ENCODE data around the gene ASB10. TPM values are rescaled to one million over a fixed set of nuclear protein-coding genes. Genes with fewer than 3 reads are reported as not detected.
A peak's percentile ranks its signal among the peaks of the same experiment; 100 is the strongest.

The ASB10 gene
- total and polyA plus RNA-seq, 2 of the 8 experiments (the other 6 are each of a cell fraction or from before 2014, with no cell fraction given): not detected

DNA sequence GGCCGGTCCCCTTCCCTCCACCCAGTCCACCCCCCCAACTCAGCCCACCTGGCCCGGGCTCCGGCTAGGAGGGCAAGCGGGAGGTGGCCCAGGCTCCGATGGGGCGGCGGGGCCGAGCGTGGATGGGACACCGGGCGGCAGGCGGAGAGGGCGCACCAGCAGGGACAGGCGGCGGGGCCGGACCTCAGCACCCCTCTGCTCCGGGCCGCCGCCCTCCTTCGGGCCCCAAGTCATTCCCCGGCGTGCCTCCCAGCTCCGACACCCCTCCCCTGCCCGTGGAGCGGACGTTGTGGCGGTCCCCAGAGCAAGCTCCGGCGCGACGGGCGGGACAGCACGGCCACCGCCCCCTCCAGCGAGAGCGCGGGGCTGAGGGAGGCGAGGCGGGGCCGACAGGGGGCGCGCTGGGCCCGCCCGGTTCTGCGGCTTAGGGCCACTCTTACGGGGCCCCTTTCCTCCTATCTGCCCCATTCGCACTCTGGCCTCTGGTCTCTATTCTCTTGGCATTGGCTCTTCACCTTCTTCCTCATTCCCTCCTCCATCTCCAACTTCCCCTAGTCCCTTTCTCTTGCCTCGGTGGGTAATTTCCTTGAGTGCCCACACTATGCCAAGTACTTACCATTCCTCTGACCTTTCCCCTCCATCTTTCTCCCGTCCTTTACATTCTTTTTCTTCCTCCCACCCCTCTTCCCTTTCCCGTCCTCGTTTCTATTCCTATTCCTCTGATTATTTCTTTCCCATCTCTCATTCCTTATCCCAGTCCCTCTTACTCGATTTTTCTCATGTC, 18.9 kb downstream of the ASB10 start:
- Histone ChIP-seq H2BK120ac (replicated peaks; ENCODE audit: low read depth, low read length) (no peak overlapping the region), H3K4ac (replicated peaks; ENCODE audit: insufficient read length, low read depth, low read length) (no peak overlapping the region), H4K8ac (ENCODE audit: extremely low read depth, insufficient read depth, low read length) (no peak overlapping the region), H2AK5ac (ENCODE audit: low read depth, low read length) (no peak overlapping the region), H2BK20ac (ENCODE audit: low read length) (no peak overlapping the region), H3K36me3 (ENCODE audit: control insufficient read depth in 2 of 4, insufficient read depth in 4 of 4, low read length in 3 of 4) (no peaks in the 10 kb centered on the region; a peak in 1 of 8 replicates), H2AFZ (ENCODE audit: low read length) (no peak overlapping the region), H2BK12ac (ENCODE audit: low read depth, low read length) (no peak overlapping the region), H3K23ac (ENCODE audit: insufficient read length) (no peak overlapping the region), H3K23me2 (ENCODE audit: low read depth, low read length) (peaks cover 4% of the 10 kb centered on the region; the same call in 1 of the 2 replicates), H3K9me3 (ENCODE audit: insufficient read depth in 2 of 2, low read depth in 1 of 2, low read length in 1 of 2) (no peaks in the 10 kb centered on the region; a peak in 1 of 4 replicates), H4K91ac (replicated peaks; ENCODE audit: insufficient read length, low read length) (no peak overlapping the region), H3K27ac (ENCODE audit: low read depth, low read length) (no peak overlapping the region), H3K4me3 (ENCODE audit: extremely low read depth in 1 of 4, insufficient read depth in 2 of 4, low read depth in 3 of 4, low read length in 4 of 4) (peak overlapping the region; percentile 35 to 69 (median 42)), H3K56ac (replicated peaks; ENCODE audit: insufficient read length, low read depth, low read length) (no peak overlapping the region), H3K4me1 (replicated peaks in 1 of 4; ENCODE audit: control insufficient read depth in 3 of 4, insufficient read depth in 4 of 4, low read length in 3 of 4) (peaks cover 0 to 3% (median under 1%) of the 10 kb centered on the region in 4 experiments; a peak in 2 of 7 replicates), H3K4me2 (ENCODE audit: insufficient read depth in 1 of 2, low read depth in 2 of 2, low read length in 2 of 2) (peak overlapping the region; percentile 63 to 84), H2BK15ac (ENCODE audit: low read length) (no peak overlapping the region), H3K27me3 (replicated peaks in 1 of 4; ENCODE audit: control insufficient read depth in 3 of 4, extremely low read depth in 1 of 4, insufficient read depth in 3 of 4, low read length in 3 of 4) (peaks cover 43 to 80% (median 62%) of the 10 kb centered on the region in 4 experiments), H4K5ac (ENCODE audit: insufficient read length, low read depth, low read length) (no peak overlapping the region), H4K20me1 (replicated peaks in 1 of 2; ENCODE audit: control insufficient read depth in 1 of 2, insufficient read depth in 2 of 2, low read length in 2 of 2) (peaks cover 2% of the 10 kb centered on the region in 2 experiments), H3K9ac (replicated peaks in 1 of 4; ENCODE audit: extremely low read depth in 1 of 4, low read depth in 3 of 4, low read length in 3 of 4) (no peak overlapping the region), H3K79me2 (ENCODE audit: control insufficient read depth in 1 of 2, insufficient read depth in 2 of 2, low read length in 2 of 2) (no peaks in the 10 kb centered on the region), H3K79me1 (ENCODE audit: low read depth, low read length) (no peaks in the 10 kb centered on the region), H3K14ac (ENCODE audit: insufficient read length) (no peak overlapping the region), H2BK5ac (ENCODE audit: low read depth, low read length) (no peak overlapping the region), H3K18ac (ENCODE audit: extremely low read depth, low read length) (0 out of 2 replicates have a peak overlapping the region, but pooled peaks have one; percentile 6)
- DNase-seq (ENCODE audit: low read depth in 1 of 2, low spot score in 2 of 2) (peak in 1 of 2 experiments; percentile 90), FAIRE-seq (no peak)
- ChIA-PET POLR2A (ENCODE audit: partially characterized antibody) (no interaction called here), CTCF (ENCODE audit: partially characterized antibody) (interaction anchor here (0.6 to 8.3 kb wide), 14 partner anchors 11 to 1324 kb away, joined by 3 to 75 read pairs (median 5); no protein-coding TSS in a partner anchor)
- 3 to 93% methylated on average over 3 to 51 of the region's 52 CpGs for WGBS, 2 experiments (ENCODE audit: extremely low coverage in 1 of 2, insufficient coverage in 1 of 2, insufficient read length in 1 of 2, insufficient replicate concordance in 2 of 2, low coverage in 1 of 2, low lambda C conversion rate in 2 of 2, missing lambda C conversion rate in 1 of 2)
- TF ChIP-seq RBBP5 (IDR thresholded peaks at IDR 0.05; ENCODE audit: borderline replicate concordance, low read depth, low read length): no peak
- TF ChIP-seq MAX (IDR thresholded peaks at IDR 0.05): peak; percentile 52
- TF ChIP-seq RFX5 (IDR thresholded peaks at IDR 0.05; ENCODE audit: borderline replicate concordance, low read depth, low read length): no peak
- peak in 2 of 3 experiments; percentile 77 to 79; a peak in 3 of 4 replicates for TF ChIP-seq CTCF (IDR thresholded peaks at IDR 0.05; ENCODE audit: control extremely low read depth in 1 of 3, insufficient read depth in 1 of 3, low read depth in 1 of 3, low read length in 3 of 3)
- peak; percentile 96 for TF ChIP-seq KDM4A (IDR thresholded peaks at IDR 0.05; ENCODE audit: low read depth, low read length, severe bottlenecking)
- no peak for TF ChIP-seq SIX5 (IDR thresholded peaks at IDR 0.05; ENCODE audit: low read depth, low read length)
- peak; percentile 7 for TF ChIP-seq EZH2 (IDR thresholded peaks at IDR 0.05; ENCODE audit: low read depth, low read length, severe bottlenecking)
- TF ChIP-seq YY1 (IDR thresholded peaks at IDR 0.05; ENCODE audit: low read depth, low read length): peak; percentile 32; the same call in 1 of the 2 replicates
